ENCODE data around the gene FAAP20.

Gene FAAP20

DNA sequence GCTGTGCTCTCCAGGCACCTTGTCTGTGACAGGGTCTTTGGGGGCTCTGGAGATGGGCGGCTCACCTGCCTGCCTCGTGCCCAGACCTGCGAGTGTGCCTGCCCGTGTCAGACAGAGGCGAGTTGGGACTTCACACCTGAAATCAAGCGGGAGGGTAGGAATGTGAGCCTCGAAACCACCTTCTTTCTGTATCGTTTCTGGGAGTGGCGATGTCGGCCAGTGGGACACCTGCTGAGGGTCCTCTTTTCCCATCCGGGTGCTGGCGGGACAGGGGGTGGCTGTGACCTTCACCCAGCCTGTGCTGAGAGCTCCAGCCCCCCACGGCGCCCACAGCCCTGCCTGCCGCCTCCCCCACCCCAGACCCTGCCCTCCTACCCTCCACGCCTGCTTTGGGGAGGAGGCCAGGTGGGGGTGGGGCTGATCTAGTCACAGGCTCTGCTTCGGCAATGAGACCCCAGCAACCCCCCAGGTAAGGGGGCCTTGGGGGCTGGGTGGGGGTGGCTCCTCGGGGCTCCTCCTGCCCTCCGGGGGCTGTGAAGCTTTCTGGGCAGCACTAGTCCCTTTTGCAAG, 15.6 kb upstream of the FAAP20 start:
- DNase-seq = no peak

DNA sequence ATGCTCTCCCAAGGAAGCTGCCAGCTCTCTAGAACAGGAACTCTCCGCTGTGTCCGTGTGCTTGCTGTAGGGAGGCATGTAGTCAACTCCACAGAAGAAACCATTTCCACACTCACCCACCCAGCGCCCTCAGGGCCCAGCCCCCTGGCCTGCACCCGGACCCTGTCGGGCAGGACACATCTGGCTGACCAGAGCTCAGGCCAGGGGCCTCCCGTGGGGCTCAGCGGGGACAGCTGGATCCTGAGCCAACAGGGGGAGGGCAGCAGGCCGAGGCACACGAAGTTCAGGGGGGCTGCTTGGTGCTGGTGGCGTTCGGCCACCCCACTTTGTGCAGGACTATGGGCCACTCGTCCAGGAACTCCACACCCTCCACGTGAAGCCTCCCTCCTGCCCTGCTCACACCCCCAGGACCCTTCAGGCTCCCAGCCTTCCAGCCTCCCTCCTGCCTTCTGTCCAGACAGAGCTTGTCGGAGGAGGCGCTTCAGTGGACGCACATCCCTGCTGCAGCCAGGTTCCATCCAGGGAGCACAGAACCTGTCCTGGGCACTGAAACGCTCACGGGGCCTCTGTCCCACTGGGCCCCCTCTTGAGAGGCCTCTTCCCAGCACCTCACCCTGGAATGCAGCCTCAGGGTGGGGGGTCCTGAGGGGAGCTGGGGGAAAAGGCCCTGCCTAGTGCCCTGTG, 15.0 kb upstream of the FAAP20 start:
- DNase-seq = no peak

DNA sequence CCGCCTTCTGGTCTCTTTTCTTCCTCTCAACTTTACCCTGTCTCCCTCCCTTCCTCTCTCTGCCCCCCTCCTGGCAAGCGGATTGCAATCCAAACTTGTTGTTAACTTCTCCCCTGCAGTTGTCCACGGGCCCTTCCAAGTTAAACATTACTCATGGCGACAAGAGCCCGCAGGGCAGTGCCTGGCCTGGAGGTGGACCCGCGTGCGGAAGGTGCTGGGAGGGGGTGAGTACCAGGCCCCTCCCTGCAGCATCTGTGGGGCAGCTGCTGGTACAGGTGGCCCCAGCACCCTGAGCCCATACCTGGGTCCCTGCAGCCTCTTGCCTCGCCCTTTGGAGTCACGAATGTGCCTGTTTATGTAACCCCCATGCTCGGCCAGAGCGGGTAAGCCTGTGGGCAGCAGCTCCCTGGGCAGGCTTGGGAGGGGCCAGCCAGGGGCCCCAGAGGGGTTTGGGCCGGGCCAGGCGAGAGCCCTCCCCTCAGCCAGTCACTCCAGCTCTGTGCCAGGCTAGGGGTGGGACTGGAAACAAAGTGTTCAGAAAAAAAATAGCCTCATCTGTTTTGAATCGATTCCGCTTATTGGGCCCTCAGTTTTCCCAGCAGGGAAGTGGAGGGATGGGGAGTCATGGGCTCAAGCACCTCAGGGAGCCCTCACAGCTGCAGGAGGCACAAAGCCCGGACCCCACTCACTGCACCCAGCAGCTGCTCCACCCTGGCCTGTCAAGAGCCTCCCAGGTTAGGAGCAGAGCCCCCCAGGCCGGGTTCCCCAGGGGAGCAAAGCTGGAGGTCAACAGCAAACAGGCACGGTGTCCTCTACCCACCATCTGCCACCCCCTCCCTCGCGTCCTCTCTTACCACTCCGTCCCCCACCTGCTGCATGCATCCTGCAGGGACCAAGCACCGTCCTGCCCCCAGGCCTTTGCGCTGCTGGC, 14.0 kb upstream of the FAAP20 start:
- peak; percentile 74 for DNase-seq

DNA sequence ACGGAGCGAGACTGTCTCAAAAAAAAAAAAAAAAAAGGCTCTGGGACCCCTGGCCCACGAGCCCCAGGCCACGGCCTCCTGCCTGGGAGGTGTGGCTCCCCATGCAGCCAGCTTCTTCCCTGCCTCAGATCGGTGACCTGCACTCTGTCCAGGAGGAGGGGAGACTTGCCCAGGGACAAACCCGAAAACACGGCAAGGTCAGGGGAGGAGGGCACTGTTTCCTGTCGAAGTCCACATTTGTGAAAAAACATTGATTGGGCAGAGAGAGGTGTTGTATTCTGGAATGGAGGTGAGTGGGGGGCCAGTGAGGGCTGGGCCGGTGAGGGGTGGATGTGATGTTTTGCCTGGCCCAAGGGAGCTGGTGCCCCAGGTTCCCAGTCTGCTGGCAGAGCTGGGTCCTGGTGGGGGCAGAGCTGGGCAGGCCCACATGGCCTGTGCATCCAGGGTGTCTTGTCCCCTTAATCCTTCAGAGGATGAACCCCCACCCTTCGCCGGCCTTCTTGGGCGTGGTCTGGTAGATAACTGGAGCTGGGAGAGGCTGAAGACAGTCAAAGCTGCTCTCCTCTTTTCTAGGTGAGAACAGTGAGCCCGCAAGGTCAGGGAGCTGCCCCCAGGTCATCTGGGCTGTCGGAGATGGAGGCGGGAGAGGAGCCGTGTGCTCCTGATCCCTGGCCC, 12.4 kb upstream of the FAAP20 start:
- DNase-seq = no peak

DNA sequence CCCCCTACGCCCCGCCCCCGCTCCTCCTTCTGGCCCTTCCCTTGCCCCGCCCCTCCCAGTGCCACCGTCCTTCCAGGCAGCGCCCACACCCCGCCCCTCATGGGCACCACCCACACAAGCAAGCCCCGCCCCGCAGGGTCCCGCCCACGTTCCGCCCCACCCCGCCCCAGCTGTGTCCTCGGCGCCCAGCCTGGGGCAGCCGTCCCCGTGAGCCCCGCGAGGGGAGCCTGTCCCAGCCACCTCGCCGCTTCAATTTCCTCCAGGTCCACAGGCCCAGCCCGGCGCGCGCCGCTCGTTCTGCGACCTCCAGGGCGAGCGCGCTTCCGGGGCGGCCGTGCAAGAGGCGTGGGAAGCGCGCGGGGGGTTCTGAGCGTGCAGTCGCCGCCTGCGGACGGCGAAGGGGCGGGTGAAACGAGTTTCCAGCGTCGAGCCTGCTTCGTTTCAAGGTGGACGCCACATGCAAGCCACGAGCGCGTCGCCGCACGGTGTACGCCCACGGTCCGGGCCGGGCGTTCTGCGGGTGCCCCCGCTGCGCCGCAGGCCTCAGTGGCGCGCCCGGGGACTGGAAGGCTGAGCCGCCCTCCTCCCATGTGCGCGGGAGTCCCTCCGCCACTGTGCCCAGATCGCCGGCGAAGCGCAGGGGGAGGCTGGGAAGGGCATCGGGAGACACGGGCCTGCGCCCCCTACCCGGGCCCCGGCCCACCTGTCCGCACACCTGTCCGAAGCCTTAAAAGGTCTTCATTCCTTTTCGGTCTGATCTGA, 10.8 kb upstream of the FAAP20 start:
- DNase-seq = peak; percentile 93

DNA sequence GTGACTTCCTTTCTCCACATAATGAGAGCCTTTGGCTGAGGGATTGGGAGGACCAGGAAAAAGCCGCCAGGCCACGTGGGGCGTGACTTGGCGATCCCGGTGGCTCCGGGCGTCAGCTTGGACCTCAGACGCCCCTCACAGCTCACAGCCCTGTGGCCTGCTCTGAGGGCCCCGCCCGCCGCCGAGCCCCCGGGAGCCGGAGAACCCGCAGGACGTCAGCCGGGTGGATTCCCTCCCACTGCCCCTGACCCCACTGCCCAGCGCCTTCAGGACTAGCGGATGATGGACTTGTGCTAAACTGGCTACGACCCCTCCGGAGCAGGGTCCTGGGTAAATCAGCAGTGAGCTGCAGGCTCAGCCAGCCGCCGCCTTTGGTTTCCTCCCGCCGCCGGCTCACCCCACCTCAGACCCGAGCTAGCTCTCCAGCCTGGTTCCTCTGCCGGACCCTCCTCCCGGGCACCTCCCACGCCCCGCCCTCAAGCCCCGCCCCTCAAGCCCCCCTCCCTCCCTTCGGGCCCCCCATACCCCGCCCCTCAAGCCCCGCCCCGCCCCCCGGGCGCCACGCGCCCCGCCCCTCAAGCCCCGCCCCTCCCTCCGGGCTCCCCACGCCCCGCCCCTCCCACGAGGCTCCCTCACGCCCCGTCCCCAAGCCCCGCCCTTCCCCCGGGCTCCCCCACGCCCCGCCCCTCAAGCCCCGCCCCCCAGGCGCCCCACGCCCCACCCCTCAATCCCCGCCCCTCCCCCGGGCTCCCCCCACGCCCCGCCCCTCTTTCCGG, 10.0 kb upstream of the FAAP20 start:
- DNase-seq = peak; percentile 53

DNA sequence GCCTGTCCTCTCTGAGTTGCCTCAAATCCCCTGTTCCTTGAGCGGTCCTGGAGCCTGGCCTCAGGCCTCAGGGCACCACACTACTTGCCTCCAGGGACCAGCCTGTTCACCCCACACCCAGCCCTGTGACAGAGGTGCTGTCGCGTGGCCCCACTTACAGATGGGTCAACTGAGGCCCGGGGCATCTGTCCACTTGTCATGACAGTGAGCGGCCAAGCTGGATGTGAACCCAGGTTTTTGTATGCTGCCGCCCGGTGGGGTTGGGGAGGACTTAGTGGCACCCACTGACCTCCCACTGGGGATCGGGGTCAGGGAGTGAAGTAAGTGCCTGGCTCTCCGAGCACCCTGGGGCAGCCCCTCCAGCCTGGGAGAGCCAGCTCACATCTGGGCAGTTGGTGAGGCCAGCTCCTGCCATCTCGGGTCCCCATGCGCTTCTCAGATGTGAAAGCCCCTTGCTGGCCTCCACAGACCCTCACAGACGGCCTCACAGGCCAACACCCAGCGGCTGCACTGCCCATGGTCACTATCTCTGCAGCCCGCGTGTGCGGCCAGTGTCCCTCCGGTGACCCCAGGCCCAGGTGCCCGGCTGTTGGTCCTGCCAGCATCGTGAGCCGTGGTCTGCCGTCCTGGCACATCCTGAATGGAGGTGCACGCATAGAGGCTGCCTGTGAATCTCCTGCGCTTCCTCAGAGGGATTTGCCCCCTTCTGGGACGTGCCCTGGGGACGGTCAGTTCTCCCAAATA, 9.3 kb upstream of the FAAP20 start:
- DNase-seq = no peak

DNA sequence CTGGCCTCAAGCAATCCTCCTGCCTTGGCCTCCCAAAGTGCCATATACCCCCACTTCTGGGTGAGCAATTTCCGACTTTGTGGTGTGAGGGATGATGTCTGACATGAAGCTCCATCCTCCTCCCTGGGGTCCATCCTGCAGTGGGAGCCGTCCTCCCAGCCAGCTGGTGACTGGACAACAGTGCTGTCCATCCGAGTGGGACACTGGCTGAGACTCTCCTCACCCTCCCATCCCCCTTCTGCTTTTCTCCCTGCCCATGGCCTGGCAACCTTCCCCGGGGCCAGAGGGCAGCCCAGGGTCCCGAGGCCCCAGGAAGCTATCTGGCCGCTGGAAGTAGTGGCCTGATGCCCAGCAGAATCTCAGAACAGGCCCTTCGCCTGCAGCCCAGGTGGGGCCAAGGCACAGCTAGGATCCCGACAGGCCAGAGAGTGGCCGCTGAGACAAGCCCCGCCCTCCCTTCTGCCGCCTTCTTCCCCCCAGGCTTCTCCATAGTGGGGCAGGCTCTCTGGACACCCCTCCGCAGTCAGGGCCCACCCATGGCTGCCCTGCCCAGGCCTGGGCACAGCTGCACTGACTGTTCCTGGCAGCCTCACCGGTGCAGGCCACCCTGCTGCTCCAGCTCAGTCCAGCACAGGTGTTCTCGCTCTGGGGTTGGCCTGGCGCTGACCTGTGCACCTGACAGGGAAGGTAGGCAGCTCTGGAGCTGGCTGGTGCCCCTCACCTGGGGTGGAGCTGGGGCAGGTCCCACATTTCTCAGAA, 8.4 kb upstream of the FAAP20 start:
- no peak for DNase-seq

DNA sequence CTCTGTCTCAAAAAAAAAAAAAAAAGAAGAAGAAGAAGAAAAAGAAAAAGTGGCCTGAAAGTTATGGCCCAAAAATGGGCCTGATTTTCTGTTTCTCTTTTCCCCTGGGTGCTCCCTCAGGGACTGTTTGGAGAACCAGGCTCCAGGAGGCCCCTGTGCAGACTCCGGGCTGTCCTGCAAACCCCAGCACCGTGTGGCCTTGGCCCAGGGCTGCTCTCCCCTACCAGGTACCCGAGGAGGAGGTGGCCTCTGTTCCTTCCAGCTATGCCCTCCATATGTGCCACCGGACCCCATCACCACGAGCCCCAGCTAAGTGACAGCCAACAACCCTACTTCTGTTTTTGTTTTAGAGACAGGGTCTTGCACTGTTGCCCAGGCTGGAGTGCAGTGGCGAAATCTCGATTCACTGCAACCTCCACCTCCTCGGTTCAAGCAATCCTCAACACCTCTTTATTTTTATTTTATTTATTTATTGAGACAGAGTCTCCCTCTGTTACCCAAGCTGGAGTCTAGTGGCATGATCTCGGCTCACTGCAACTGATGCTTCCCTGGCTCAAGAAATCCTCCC, 7.5 kb upstream of the FAAP20 start:
- DNase-seq = no peak

DNA sequence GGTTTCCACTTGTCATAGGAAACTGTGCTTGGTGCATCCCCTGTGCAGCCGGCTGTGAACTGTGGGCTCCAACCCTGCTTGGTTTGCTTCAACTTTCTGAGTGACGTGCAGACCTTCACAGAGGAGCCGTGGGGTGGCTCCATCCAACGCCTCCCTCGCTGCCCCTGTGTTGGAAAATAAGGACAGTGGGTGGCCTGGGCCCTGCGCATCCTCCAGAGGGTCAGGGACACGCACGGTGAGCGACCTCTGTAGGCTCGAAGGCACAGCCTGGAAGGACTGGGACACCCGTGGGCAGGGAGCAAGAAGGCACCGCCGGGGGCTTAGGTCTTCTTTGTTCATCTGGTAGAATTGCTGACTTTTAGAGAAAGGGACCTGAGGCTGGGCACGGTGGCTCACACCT, 6.5 kb upstream of the FAAP20 start:
- DNase-seq = no peak

DNA sequence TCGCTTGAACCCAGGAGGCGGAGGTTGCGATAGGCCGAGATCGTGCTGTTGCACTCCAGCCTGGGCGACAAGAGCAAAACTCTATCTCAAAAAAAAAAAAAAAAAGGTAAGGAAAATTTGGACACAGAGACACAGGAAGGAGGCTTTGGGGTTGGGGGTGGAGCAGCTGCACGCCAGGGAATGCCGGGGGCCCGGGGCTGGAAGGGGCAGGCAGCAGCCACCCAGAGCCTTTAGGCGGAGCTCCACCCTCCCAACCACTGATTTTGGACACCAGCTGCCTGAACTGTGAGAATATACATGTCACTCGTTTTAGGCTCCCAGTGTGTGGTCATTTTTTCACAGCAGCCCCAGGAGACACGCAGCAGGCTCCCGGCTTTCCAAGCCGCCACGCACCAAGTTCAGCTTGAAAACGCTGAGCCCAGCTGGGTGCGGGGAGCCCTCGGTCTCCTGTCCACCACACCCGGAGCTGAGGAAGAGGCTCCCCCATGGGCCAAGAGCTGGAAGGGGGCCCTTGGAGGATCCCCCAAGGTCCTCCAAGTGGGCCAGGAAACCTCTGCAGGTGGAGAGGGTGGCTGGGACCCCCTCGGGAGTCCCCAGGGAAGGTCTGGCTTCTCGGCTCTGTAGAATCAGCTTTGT, 5.9 kb upstream of the FAAP20 start:
- no peak for DNase-seq

DNA sequence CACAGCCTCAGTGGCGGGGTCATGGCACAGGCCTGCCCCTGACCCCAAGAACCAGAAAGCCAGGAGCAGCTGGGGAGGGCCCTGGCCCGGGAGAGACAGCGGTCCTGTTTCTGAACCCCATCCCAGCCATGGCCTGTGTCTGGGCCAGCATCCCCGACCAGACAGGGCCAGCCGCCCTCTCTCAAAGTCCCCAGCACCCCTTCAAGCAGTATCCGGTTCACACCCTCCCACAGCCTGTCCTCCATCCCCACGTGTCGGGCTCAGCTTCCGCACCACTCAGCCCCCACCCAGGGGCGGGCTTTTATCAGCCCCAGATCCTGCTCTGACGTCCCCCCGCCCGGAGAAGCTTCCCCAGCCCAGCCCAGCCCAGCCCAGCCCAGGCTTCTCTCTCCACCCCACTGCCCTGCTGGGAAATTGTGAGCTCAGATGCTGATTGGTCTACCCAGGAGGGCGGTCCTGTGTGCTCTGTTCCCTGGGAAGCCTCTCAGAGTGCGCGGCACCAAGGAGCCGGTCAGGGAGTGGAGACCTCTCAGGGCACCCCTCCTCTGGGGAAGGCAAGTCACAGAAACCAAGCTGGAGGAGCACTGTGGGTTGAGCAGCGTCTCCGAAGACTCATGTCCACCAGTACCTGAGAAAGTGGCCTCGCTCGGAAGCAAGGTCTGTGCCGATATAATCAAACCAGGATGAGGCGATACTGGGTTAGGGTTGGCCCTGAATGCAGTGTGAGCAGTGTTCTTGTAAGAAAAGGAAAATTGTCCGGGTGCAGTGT, 4.7 kb upstream of the FAAP20 start:
- DNase-seq = peak; percentile 86

DNA sequence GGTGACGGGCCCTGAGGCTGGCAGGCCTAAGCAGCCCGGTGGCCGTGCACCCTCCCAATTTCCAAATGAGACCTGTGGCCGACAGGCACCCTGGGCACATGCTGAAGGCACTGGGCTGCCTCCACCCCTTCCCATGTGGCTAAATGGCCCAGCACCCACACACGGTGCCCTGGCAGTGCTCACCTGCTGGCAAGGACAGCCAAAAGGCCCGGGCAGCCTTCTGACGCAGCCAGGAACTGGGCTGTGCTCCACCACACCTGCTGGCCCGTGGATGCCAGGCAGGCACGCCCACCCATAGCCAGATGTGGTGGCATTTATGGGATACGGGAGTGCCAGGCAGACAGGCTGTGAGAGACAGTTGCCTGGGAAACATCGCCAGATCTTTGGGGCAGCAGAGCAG, 4.0 kb upstream of the FAAP20 start:
- DNase-seq = no peak

DNA sequence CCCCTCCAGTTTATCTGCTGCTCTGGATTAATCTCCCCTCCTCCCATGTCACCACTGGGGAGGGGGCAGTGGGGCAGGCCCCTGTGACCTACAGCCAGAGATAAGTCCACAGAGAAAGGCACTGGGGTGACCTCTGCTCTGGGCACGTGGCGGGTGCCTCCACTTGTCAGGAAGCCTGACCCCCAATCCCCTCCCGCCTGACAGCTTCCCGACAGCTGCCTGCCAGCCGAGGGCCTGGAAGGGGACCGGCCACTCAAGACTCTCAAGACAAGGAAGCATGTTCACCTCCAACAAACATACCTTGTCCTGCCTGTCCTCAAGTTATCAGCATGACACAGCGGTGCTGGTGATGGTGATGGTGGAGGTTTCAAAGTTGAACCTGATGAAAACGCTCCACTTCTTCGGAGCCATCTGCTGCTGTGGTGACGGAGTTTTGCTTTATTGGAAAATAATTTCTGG, 3.2 kb upstream of the FAAP20 start:
- no peak for DNase-seq

DNA sequence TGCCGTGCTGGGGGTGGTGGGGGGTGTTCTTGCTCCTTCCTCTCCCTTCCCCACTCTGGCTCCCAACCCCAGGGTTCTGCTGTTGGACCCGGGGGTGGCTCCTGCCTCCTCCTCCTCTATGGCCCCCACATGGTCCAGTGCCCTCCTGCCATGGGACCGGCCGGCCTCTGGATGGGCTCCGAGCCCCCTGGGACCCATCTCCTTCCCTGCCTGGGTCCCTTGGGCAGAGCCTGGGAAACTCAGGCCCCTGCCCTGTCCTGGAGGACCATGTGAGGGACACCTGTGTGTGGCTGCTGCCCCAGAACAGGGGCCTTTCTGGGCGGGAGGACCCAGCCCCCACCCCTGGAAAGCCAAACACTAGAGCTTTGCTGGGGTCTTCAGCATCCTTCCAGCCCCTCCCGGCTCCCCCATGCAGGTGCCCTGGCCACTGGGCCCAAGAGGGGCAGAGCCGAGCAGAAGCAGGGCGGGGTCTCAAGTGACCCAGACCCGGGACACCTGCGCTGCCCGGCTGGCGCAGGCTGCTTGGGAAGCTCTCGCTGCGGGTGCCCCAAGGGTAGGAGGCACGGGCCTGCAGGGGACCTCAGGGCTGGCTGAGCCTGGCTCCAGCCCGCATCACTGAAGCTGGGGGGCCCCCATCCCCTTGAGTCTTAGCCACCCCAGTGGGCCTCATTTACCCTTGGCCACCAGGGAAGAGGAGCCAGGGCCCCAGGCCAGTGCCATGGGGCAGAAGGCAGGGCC, 2.5 kb upstream of the FAAP20 start:
- DNase-seq = no peak

DNA sequence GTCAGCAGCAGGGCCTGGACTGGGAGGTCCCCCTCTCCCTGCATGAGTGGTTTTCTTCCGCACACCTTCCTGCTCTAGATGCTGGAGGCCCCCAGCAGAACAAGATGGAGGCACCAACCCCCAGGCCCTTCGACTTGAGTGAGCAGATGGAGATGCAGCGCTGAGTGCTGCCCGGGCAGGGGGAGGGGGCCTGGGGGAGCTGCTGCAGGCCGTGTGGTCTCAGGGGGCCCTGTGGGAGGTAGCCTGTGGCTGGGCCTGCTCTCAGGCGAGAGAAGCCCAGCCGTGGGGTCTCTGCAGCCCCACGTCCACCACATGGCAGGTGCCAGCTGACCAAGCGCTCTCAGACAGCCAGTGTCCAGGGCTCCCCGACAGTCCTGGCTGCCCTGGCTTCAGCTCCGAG, 1.2 kb upstream of the FAAP20 start:
- no peak for DNase-seq

DNA sequence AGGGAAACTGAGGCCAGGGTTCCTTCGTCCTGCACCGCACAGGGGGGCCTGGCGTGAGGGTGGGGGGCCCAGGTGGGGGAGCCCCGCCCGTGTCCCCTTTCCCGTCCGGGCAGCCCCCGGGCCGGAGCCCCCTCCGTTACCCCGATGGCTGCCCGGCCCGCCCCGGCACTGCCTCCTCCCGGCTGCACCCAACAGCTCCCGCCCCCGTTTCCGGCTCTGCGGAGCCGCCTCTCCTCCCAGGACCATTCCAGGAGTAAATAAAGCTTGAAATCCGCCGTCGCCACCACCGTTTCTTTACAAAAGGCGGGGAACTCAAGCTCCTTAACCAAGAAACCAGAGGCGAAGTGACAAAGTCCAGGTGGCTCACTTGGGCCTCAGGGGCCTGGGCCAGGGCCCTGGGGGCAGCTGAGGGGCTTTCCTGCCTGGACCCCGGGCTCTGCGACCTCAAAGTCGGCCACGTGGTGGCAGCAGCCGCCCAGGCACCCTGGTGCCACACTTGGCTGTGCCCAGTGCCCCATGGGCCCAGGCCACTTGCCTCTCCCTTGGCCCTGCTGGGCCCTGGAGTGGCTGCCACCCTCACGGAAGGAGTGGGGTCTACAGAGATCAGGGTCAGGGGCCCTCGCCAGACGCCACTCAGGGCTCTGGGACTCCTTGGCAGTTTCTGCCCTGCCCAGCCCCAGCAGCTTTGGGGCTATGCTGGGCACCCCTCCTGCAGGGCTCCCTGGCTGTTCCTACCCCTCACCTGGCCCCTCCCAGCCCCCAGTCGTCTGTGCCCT, 514 bp upstream of the FAAP20 start:
- peak; percentile 94 for DNase-seq

Measured in DMS53 (cell line).